Measurements from ENCODE around the gene FSTL1.
A peak's percentile ranks its signal among the peaks of the same experiment; 100 is the strongest.
"Not testable (repeated sequence)": the region's sequence is repeated elsewhere in the genome, so short reads cannot be mapped to it uniquely, and the experiment has no call there.

The FSTL1 gene

GRCh38 chr3:120410541-120410940 is 40.3 kb downstream of the FSTL1 start:
- DNase-seq = no peak

GRCh38 chr3:120410116-120410515 is 40.7 kb downstream of the FSTL1 start:
- no peak for DNase-seq

DNA sequence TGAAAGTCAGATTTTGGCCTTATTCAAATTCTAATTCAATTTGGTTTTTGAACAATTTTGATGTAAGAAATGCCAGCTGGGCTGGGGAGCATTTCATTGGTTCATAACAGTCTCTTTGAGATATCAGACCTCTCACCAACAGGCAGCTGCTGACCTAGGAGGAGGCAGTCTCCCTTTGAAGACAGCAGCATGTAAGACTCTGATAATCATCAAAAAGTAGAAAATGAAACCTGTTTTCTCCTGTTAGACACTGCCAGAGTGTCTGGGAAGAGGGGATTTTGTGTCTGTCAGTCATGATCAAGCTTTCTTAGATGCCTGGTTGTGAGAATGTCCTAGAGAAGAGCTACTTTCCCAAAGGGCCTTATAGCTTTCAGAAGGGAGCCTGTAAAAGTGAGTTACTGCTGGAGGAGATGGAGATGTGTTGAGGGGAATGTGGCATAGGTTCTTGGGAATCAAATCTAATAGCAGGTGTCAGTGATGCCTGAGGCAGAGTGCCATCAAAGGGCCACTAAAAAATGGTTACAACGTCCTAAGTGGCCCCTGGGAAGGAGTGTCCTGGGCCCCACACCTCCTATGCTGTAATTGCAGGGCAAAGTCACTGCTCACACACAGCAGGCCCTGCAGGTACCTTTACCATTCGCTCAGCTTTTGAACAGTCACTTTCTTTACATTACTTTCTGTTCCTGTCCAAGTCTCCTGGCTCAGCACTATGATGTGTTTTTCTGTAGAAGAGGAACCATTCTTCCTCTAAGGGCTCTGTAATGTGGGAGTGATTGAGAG is 43.1 kb downstream of the FSTL1 start:
- DNase-seq = no peak

DNA sequence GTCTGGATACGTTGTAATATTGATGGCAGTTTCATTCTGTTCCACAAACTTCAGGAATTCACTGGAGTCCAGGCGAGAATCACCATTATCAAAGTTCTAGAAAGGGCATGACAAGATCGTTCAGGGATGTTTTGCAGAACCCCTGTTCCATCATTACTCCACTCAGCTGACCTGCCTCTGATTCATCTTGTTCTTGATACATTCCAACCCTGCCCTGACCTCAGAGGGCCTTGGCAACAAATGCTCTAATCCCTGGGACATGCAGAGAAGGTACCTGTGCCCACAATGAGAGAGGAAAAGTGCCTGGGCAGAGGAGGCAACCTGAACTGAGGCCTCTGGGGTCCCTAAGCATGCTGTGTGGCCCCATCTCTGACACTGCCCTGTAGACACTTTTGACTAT is 45.9 kb downstream of the FSTL1 start:
- DNase-seq = no peak

- no peak for DNase-seq
Observed at GRCh38 chr3:120402257-120402656, 48.5 kb downstream of the FSTL1 start.

- DNase-seq = no peak
Observed at GRCh38 chr3:120399372-120399771, 51.4 kb downstream of the FSTL1 start.

- DNase-seq = no peak
Observed at GRCh38 chr3:120396469-120396868, 54.3 kb downstream of the FSTL1 start.

DNA sequence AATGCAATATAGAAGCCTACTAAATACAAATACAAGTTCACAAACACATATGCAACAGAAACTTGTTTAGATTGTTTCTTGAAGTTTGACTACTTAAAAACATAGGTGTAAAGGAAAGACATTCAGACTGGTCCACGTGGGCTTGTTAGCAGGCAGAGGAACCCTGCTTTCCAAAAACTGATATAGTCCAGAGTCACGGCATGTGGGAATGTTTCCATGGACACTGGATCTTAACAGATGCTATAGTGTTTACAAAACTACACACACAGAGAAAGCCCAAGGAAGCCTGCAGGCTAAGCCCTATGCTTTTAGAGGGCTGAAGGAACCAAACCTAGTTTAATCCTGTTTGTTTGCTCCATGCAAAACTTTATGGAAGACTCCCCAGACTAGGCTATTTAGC is 56.4 kb downstream of the FSTL1 start:
- no peak for DNase-seq

DNA sequence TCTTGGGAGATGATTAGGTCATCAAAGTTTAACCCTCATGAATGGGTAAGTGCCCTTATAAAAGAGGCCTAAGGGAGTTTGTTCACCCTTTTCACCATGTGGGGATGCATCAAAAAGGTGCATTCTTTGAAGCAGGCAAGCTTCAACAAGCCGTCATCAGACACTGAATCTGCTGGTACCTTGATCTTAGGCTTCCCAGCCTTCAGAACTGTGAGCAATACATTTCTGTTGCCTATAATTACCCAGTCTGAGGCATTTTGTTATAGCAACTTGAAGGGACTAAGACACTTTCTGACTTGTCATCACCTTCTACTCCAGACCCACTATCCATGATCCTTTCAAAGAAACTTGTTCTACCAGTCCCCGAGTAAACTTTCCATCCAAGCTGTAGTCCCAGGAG is 57.0 kb downstream of the FSTL1 start:
- DNase-seq = no peak

GRCh38 chr3:120393243-120393642 is 57.5 kb downstream of the FSTL1 start:
- no peak for DNase-seq

GRCh38 chr3:120382941-120383447 is 67.8 kb downstream of the FSTL1 start:
- no peak for DNase-seq

DNA sequence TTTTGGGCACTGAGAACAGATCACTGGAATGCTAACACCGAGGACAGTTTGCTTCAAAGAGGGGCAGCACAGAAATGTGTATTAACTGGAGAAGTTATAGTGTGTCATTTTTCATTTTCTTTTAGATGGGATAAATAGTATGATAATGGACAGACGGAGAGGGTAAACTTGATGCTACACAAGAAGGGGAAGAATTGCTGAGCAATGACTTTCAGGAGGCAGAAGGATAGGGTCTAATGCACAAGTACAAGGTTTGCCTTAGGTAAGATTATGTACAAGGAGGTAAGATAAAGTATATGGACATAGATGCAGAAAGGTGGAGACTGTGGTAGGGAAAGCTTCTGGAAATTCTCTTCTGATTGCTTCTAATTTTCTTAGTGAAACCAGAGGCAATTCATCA is 69.3 kb downstream of the FSTL1 start:
- DNase-seq = no peak

GRCh38 chr3:120377948-120378347 is 72.8 kb downstream of the FSTL1 start:
- DNase-seq = not testable (repeated sequence)

DNA sequence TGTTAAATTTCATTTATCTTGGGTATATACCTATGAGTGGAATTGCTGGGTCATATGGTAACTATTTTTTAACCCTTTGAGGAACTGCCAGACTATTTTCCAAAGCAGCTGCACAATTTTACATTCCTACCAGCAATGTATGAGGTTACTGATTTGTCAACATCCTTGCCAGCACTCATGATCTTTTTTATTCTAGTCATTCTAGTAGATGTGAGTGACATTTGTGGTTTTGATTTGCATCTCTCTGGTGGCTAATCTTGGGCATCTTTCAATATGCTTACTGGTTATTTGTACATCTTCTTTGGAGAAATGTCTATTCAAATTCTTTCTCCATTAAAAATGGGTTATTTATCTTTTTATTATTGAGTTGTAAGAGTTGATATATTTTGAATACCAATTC is 80.3 kb downstream of the FSTL1 start:
- no peak for DNase-seq

GRCh38 chr3:120369037-120369467 is 81.7 kb downstream of the FSTL1 start:
- DNase-seq = no peak

DNA sequence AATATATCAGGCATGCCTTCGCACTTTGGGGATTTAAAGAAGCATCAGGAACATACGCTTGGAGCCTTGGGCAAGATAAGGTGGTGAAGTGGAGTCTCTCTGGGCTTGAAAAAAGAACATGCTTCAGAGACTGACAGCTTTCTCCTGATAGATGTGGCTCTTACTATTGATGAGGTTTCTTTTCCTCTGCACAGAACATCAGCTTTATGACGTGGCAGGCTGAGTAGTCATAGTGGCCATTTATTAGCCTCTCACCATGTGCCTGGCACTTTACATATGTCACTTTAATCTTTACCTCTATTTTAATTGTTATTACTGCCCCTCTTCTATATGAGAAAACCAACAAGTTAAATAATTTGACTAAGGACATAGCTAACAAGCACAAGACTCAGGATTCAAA is 82.6 kb downstream of the FSTL1 start:
- DNase-seq = no peak

DNA sequence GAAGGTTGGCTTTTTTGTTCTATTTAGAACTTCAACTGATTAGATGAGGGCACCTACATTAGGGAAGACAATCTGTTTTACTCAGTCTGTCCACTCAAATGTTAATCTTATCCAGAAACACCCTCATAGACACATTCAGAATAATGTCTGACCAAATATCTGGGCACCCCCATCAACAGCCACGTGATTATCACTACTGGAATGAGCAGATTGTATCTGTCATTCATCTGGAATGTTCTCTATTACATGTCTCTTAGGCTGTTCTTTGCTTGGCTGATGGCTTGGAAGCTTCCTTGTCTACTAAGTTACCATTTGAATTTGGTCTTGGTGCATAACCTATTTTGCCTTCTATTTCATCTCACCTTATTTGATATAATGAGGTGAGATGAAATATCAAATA is 86.0 kb downstream of the FSTL1 start:
- no peak for DNase-seq

- DNase-seq = no peak
Observed at GRCh38 chr3:120364101-120364500, 86.7 kb downstream of the FSTL1 start.

DNA sequence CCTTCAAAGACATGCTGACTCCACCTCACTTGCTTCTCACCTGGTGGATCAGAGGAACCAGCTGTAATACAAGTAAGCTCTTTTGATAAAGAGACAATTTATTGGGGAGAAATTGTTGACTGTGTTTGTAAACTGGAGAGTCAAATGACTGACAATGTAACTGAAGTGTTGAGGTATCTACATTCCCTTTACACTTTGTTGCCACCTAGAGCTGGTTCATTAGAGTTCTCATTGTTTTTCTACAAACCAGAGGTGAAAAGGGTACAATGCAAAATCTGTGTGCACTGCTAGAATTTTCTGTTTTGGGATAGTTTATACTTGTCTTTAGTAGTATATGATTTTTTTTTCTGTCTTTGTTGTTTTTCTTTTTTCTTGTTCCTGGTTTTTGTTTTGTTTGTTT is 93.0 kb downstream of the FSTL1 start:
- no peak for DNase-seq

GRCh38 chr3:120355486-120355885 is 95.3 kb downstream of the FSTL1 start:
- no peak for DNase-seq

GRCh38 chr3:120353463-120353862 is 97.3 kb downstream of the FSTL1 start:
- no peak for DNase-seq

DNA sequence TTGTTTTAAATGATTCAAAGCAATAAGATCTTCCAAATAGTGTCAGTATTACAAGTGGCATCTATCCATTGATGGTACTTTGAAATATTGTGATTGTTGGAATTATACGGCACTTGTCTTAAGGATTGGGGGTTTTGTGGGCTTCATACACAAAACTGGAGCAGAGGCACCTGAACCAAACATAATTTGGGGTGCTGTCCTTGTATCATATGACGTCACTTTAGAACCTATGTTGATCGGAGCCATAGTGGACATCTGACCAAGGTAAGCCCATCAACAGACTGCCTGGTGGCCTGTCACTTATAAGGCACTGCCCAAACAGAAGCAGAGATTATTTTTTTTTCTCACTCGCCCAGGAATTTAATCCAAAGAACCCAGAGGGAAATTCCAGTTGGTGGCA is 98.8 kb downstream of the FSTL1 start:
- DNase-seq = no peak

GRCh38 chr3:120350401-120350941 is 100.3 kb downstream of the FSTL1 start:
- peak; percentile 33 for DNase-seq

- no peak for DNase-seq
Observed at GRCh38 chr3:120349855-120350125, 101.0 kb downstream of the FSTL1 start.

Data from SHP77 treated with DMSO at 0.1 percent for 48 hours (cell line).